ENCODE data around the gene GMPPB. TPM values are rescaled to one million over a fixed set of nuclear protein-coding genes. Genes with fewer than 3 reads are reported as not detected.

Gene GMPPB
- polyA plus RNA-seq, 3 donors, result 14.7 to 17.6 (median 17.6) TPM

GRCh38 chr3:49705390-49705960, 18.3 kb downstream of the GMPPB start:
- no peak for TF ChIP-seq CTCF (IDR thresholded peaks at IDR 0.05)
- H3K4me1 ChIP-seq (ENCODE audit: control insufficient read depth in 1 of 2, insufficient read depth in 2 of 2, low read length in 2 of 2), result no peaks in the 10 kb centered on the region
- peaks cover 6% of the 10 kb centered on the region for H4K20me1 ChIP-seq (ENCODE audit: insufficient read depth, low read length)
- H3K4me1 Mint-ChIP-seq, result no peaks in the 10 kb centered on the region
- DNase-seq, result no peak
- no peak overlapping the region for H3K4me3 Mint-ChIP-seq
- H3K36me3 ChIP-seq (replicated peaks in 1 of 2; ENCODE audit: control insufficient read depth in 1 of 2, insufficient read depth in 2 of 2, low read length in 2 of 2), result peaks cover 57 to 70% of the 10 kb centered on the region in 2 donors
- no peaks in the 10 kb centered on the region for H3K79me2 ChIP-seq (ENCODE audit: insufficient read depth, low read length)
- no peak overlapping the region for H3K4me2 ChIP-seq (replicated peaks; ENCODE audit: extremely low read depth, low read length, poor library complexity, severe bottlenecking)
- peaks cover 52 to 83% of the 10 kb centered on the region in 2 donors for H3K36me3 Mint-ChIP-seq
- intact Hi-C loops (cut with micrococcal nuclease), result no loop called here
- no peak overlapping the region for H2AFZ ChIP-seq (ENCODE audit: insufficient read depth, low read depth, low read length, poor library complexity, severe bottlenecking)
- no peaks in the 10 kb centered on the region for H3K9me3 Mint-ChIP-seq
- no peaks in the 10 kb centered on the region for H3K9me3 ChIP-seq (replicated peaks in 1 of 2; ENCODE audit: control insufficient read depth in 1 of 2, insufficient read depth in 1 of 2, low read length in 2 of 2)
- WGBS (ENCODE audit: insufficient coverage), result 96% methylated on average over 13 of the region's 17 CpGs
- H3K27ac Mint-ChIP-seq, result peak overlapping the region in 1 of 7 donors; percentile 15
- peaks cover 0 to 2% (median 0%) of the 10 kb centered on the region in 3 donors for H3K27me3 Mint-ChIP-seq (ENCODE audit: low read depth in 3 of 3)
- no peaks in the 10 kb centered on the region for H3K27me3 ChIP-seq (ENCODE audit: control insufficient read depth in 2 of 2, insufficient read depth in 2 of 2, low read length in 2 of 2)
- H3K4me3 ChIP-seq (replicated peaks in 1 of 3; ENCODE audit: low read depth in 2 of 3, low read length in 3 of 3), result no peak overlapping the region
- H3K27ac ChIP-seq (ENCODE audit: low read depth in 1 of 2, low read length in 2 of 2), result no peak overlapping the region
- no peak overlapping the region for H3K9ac ChIP-seq (ENCODE audit: insufficient read depth, low read length, poor library complexity, severe bottlenecking)

GRCh38 chr3:49704629-49705028, 19.1 kb downstream of the GMPPB start:
- no peaks in the 10 kb centered on the region for H3K9me3 ChIP-seq (replicated peaks in 1 of 2; ENCODE audit: control insufficient read depth in 1 of 2, insufficient read depth in 1 of 2, low read length in 2 of 2)
- H3K27ac ChIP-seq (ENCODE audit: low read depth in 1 of 2, low read length in 2 of 2), result no peak overlapping the region
- H4K20me1 ChIP-seq (ENCODE audit: insufficient read depth, low read length), result peaks cover 6% of the 10 kb centered on the region
- no peaks in the 10 kb centered on the region for H3K4me1 ChIP-seq (ENCODE audit: control insufficient read depth in 1 of 2, insufficient read depth in 2 of 2, low read length in 2 of 2)
- H3K4me2 ChIP-seq (replicated peaks; ENCODE audit: extremely low read depth, low read length, poor library complexity, severe bottlenecking), result no peak overlapping the region
- DNase-seq, result no peak
- WGBS (ENCODE audit: insufficient coverage), result 94% methylated on average over 2 of the region's 8 CpGs
- H3K79me2 ChIP-seq (ENCODE audit: insufficient read depth, low read length), result no peaks in the 10 kb centered on the region
- Mint-ChIP-seq H3K9me3 (no peaks in the 10 kb centered on the region), H3K4me1 (no peaks in the 10 kb centered on the region), H3K27ac (peak overlapping the region in 1 of 7 donors; percentile 14), H3K27me3 (ENCODE audit: low read depth in 3 of 3) (peaks cover 0 to 2% (median 0%) of the 10 kb centered on the region in 3 donors), H3K36me3 (peaks cover 58 to 84% of the 10 kb centered on the region in 2 donors), H3K4me3 (no peak overlapping the region)
- no peak overlapping the region for H3K4me3 ChIP-seq (replicated peaks in 1 of 3; ENCODE audit: low read depth in 2 of 3, low read length in 3 of 3)
- no peak for TF ChIP-seq CTCF (IDR thresholded peaks at IDR 0.05)
- H3K27me3 ChIP-seq (ENCODE audit: control insufficient read depth in 2 of 2, insufficient read depth in 2 of 2, low read length in 2 of 2), result no peaks in the 10 kb centered on the region
- intact Hi-C loops (cut with micrococcal nuclease), result loop anchor here (5.0 kb wide), 1 partner anchor 133 kb away; no protein-coding TSS in a partner anchor
- peaks cover 65 to 78% of the 10 kb centered on the region in 2 donors for H3K36me3 ChIP-seq (replicated peaks in 1 of 2; ENCODE audit: control insufficient read depth in 1 of 2, insufficient read depth in 2 of 2, low read length in 2 of 2)
- H2AFZ ChIP-seq (ENCODE audit: insufficient read depth, low read depth, low read length, poor library complexity, severe bottlenecking), result no peak overlapping the region
- no peak overlapping the region for H3K9ac ChIP-seq (ENCODE audit: insufficient read depth, low read length, poor library complexity, severe bottlenecking)

All from CD14-positive monocyte (primary cell).